Activated naive CD4-positive, alpha-beta T cell (primary cell): ENCODE results near the gene KDM4F.

Experiments used
- DNase-seq, 4 experiments: peaks; one replicate each; lab custom pipeline; 2025; lab: John Stamatoyannopoulos, UW

Gene KDM4F

GRCh38 chr11:95091663-95092180 is 42.5 kb downstream of the KDM4F start:
- no peak for DNase-seq

- DNase-seq, result no peak
Measured at GRCh38 chr11:95092549-95093324, 43.5 kb downstream of the KDM4F start.

DNA sequence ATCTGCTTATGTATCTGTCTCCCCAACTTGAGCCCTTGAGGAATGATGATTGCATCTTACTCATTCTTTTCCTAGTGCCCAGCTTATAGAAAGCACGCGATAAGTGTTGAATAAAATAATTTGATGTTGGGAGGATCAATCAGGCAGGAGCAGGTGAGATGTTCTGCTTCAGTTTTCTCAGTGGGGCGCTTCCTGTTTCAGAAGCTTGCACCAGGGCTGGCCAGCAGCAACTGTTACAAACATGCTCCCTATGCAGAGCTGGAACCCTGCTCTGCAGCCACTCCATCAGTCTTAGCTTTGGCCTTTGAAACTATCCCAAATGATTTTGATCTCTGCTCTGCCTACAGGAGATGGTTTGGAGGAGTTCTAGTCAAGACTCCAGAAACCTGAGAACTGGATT is 44.3 kb downstream of the KDM4F start:
- DNase-seq, result no peak

GRCh38 chr11:95095858-95096587 is 46.8 kb downstream of the KDM4F start:
- no peak for DNase-seq

DNA sequence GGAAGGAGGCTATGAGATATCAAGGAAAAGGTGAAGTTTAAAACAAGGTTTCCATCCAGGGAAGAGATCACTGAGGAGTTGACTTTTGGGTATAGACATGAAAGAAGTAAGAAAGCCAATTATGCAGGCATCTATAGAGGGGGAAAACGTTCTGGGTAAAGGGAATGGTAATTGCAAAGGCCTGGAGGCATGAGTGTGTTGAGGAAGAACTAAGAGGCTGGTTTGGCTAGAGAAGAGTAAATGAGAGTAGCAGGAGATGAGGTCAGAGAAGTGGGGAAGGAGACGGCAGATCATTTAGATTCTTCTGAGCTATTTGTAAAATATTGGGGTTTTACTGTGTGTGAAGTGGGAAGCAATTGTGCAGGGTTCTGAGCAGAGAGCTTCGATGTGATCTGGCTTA is 48.0 kb downstream of the KDM4F start:
- DNase-seq, result no peak

- no peak for DNase-seq
Measured at GRCh38 chr11:95098826-95099225, 49.6 kb downstream of the KDM4F start.

GRCh38 chr11:95100191-95100648 is 51.0 kb downstream of the KDM4F start:
- no peak for DNase-seq
